Omental fat pad (tissue), 4 donors: Measurements from ENCODE around the gene LCN15. TPM values are rescaled to one million over a fixed set of nuclear protein-coding genes. Genes with fewer than 3 reads are reported as not detected.
A peak's percentile ranks its signal among the peaks of the same experiment; 100 is the strongest.
"Not testable (repeated sequence)": the region's sequence is repeated elsewhere in the genome, so short reads cannot be mapped to it uniquely, and the experiment has no call there.

ENCODE experiments used
- ATAC-seq: fragments of 150-250 bp; one replicate; pipeline ENCODE4 v1.9.1; 2016; ENCODE audit warnings: mild to moderate bottlenecking, moderate library complexity; ENCODE audit not compliant: low FRiP score
- DNase-seq: peaks from one replicate; pipeline ENCODE4 v3.0.0-alpha.2; 2019; ENCODE audit warnings: low spot score
- CTCF ChIP-seq, 3 donors: fragments of 450-650 bp; IDR thresholded peaks; one replicate each; pipeline ENCODE4 v1.5.1; 2016 to 2017; ENCODE audit warnings: antibody characterized with exemption in 3 of 3, mild to moderate bottlenecking in 3 of 3, moderate library complexity in 2 of 3
- total RNA-seq, 4 donors: library from RNA; depleted of rRNA; stranded (reverse); fragments of >200 nt; gene quantifications; one replicate each; pipeline ENCODE4 v1.1.0, GENCODE V29; 2016

LCN15 gene
- total RNA-seq, 4 donors from 2014 or later = not detected

DNA sequence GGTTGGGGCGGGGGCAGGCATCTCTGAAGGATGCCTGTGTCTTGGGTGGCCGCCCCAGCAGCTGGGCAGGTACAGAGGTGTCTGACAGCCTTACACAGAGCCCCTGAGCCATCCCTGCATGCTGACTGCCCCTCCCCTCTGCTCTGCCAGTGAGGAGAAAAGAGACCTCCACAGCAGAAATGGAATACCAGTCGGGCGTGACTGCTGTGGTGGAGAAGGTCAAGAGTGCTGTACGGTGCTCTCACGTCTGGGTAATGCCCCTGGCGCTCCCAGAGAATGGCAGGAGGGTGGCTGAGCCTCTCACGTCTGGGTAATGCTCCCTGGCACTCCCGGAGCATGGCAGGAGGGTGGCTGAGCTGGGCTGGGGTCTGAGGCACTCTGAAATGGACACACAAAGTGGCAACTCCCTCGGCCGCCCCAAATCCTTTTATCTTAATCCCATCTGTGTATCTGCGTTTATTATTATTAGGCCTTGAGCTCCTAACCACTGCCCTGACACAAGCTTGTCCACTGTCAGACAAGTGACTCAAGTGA lies 41.0 kb upstream of the LCN15 start:
- ATAC-seq (no peak), DNase-seq (peak; percentile 5)

DNA sequence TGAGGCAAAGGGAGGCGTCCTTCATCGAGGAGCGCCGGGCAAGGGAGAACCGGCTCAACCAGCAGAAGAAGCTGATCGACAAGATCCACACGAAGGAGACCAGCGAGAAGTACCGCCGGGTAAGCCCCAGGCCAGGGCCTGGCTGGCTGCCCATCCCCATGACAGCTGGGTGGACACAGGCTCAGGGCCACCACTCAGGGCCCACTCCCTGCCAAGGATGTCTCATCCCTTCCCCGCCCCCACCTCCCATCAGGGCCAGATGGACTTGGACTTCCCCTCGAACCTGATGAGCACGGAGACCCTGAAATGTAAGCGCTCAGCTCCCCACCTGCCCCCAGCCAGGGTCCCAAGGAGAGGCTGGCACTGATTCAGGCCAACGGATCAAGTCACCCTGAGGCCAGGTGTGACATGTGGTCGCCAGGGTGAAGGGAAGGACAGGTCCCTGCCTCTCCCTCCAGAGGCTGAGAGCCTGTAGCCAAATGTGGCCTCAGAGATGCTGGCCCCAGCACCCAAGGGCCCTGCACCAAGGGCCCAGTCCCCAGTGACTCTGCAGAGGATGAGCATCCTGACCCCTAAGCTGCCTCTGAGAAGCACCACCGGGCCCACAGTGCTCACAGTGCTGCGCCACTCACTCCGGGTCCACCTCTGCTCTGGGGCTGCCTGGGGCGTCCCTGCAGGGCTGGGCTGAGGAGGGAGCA lies 40.3 kb upstream of the LCN15 start:
- no peak for DNase-seq
- TF ChIP-seq CTCF (IDR thresholded peaks at IDR 0.05) = no peak
- no peak for ATAC-seq

More for the DNA sequence above, 41.0 kb upstream of the LCN15 start:
- TF ChIP-seq CTCF (IDR thresholded peaks at IDR 0.05) = no peak

- no peak for TF ChIP-seq CTCF (IDR thresholded peaks at IDR 0.05)
- ATAC-seq = no peak
- DNase-seq = no peak
Measured at GRCh38 chr9:136803551-136804508, 39.5 kb upstream of the LCN15 start.

GRCh38 chr9:136803009-136803550 lies 38.8 kb upstream of the LCN15 start:
- ATAC-seq, DNase-seq: not testable (repeated sequence)

- no peak for ATAC-seq
- TF ChIP-seq CTCF (IDR thresholded peaks at IDR 0.05) = no peak
- no peak for DNase-seq
Measured at GRCh38 chr9:136802321-136802720, 38.0 kb upstream of the LCN15 start.

DNA sequence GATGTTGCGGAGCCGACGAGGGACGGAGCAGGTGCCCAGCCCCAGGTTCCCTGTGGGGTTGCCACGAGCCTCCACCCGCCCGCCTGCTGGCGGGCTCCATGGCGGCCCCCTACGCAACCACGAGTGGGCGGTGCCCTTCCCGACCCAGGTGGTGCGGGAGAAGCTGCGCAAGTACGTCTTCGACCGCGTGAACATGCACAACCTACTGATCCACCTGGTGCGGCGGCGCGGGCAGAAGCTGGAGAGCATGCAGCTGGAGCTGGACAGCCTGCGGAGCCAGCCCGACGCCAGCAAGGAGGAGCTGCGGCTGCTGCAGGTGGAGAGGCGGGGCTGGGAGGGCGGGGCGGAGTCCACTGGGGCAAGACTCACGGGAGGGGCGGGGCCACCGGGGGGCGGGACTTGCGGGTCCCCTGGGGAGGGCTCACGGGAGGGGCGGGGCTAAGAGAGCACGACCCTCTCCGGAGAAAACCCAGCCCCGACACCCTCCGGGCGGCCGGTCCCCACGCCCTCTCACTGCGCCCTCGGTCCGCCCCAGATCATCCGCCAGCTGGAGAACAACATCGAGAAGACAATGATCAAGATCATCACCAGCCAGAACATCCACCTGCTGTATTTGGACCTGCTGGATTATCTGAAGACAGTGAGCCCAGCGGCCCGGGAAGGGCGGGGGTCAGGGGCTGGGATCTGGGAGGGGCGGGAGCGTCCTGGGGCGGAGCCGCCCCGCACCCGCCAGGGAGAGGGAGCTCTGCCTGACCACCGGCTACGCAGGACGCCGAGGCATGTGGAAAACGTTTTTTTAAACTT lies 35.7 kb upstream of the LCN15 start:
- peak; percentile 90 for ATAC-seq
- DNase-seq = peak; percentile 65

More for the DNA sequence above, 35.7 kb upstream of the LCN15 start:
- TF ChIP-seq CTCF (IDR thresholded peaks at IDR 0.05) = no peak
